ENCODE data around the gene ASS1. TPM values are rescaled to one million over a fixed set of nuclear protein-coding genes. Genes with fewer than 3 reads are reported as not detected.

Gene ASS1
- total RNA-seq, 1 donor from 2014 or later: 96.0 TPM

- intact Hi-C loops (cut with DNase I): no loop called here
- peaks cover 23% of the 10 kb centered on the region for H3K27me3 ChIP-seq
- no peak overlapping the region for H3K4me3 ChIP-seq
- H3K27ac ChIP-seq: no peak overlapping the region
- H3K36me3 ChIP-seq: no peaks in the 10 kb centered on the region
- no peak for TF ChIP-seq CTCF (IDR thresholded peaks at IDR 0.05)
- no peaks in the 10 kb centered on the region for H3K9me3 ChIP-seq
- ATAC-seq: no peak
- H3K4me1 ChIP-seq: peaks cover 5% of the 10 kb centered on the region
- no peak for DNase-seq
These were observed 15.4 kb upstream of the ASS1 start for GRCh38 chr9:130429381-130429780.

- ATAC-seq (no peak), DNase-seq (no peak)
- Histone ChIP-seq H3K36me3 (no peaks in the 10 kb centered on the region), H3K9me3 (no peaks in the 10 kb centered on the region), H3K27me3 (peaks cover 23% of the 10 kb centered on the region), H3K4me3 (no peak overlapping the region), H3K4me1 (peaks cover 5% of the 10 kb centered on the region), H3K27ac (no peak overlapping the region)
- TF ChIP-seq CTCF (IDR thresholded peaks at IDR 0.05): no peak
- intact Hi-C loops (cut with DNase I): no loop called here
These were observed 14.9 kb upstream of the ASS1 start for GRCh38 chr9:130429831-130430230.

GRCh38 chr9:130430232-130430631, 14.5 kb upstream of the ASS1 start:
- no peaks in the 10 kb centered on the region for H3K9me3 ChIP-seq
- no peak for TF ChIP-seq CTCF (IDR thresholded peaks at IDR 0.05)
- H3K27me3 ChIP-seq: peaks cover 26% of the 10 kb centered on the region
- intact Hi-C loops (cut with DNase I): no loop called here
- peaks cover 5% of the 10 kb centered on the region for H3K4me1 ChIP-seq
- H3K27ac ChIP-seq: no peak overlapping the region
- DNase-seq: no peak
- H3K4me3 ChIP-seq: no peak overlapping the region
- no peak for ATAC-seq
- no peaks in the 10 kb centered on the region for H3K36me3 ChIP-seq

- peaks cover 5% of the 10 kb centered on the region for H3K4me1 ChIP-seq
- H3K36me3 ChIP-seq: no peaks in the 10 kb centered on the region
- no peak for TF ChIP-seq CTCF (IDR thresholded peaks at IDR 0.05)
- H3K9me3 ChIP-seq: no peaks in the 10 kb centered on the region
- H3K4me3 ChIP-seq: no peak overlapping the region
- H3K27me3 ChIP-seq: peaks cover 27% of the 10 kb centered on the region
- intact Hi-C loops (cut with DNase I): no loop called here
- no peak overlapping the region for H3K27ac ChIP-seq
- DNase-seq (no peak), ATAC-seq (no peak)
These were observed 13.8 kb upstream of the ASS1 start for GRCh38 chr9:130430734-130431535.

GRCh38 chr9:130431536-130432303, 13.0 kb upstream of the ASS1 start:
- Histone ChIP-seq H3K4me1 (peaks cover 5% of the 10 kb centered on the region), H3K36me3 (no peaks in the 10 kb centered on the region), H3K27ac (no peak overlapping the region), H3K27me3 (peaks cover 27% of the 10 kb centered on the region), H3K9me3 (no peaks in the 10 kb centered on the region), H3K4me3 (no peak overlapping the region)
- TF ChIP-seq CTCF (IDR thresholded peaks at IDR 0.05): no peak
- DNase-seq: no peak
- ATAC-seq: no peak
- intact Hi-C loops (cut with DNase I): no loop called here
